ENCODE measurements around the gene DVL2.
A peak's percentile ranks its signal among the peaks of the same experiment; 100 is the strongest.

The DVL2 gene

GRCh38 chr17:7252176-7253043 is 18.1 kb upstream of the DVL2 start, which contains the start of gene ELP5:
ELP5 (plus strand) TSS chr17:7252215; CDS start chr17:7252551, 336 bp downstream.
- peak; percentile 91 for DNase-seq (ENCODE audit: low spot score)
- TF ChIP-seq CTCF (IDR thresholded peaks at IDR 0.05; ENCODE audit: extremely low read depth, missing control alignments): peak; percentile 16

GRCh38 chr17:7251661-7252175 is 17.4 kb upstream of the DVL2 start, which contains the start of gene CTDNEP1:
CTDNEP1 (minus strand) TSS chr17:7251734; CDS start chr17:7251296, 438 bp downstream.
- DNase-seq (ENCODE audit: low spot score): peak; percentile 98
- TF ChIP-seq CTCF (IDR thresholded peaks at IDR 0.05; ENCODE audit: extremely low read depth, missing control alignments): no peak

GRCh38 chr17:7250695-7251627 is 16.6 kb upstream of the DVL2 start:
- no peak for DNase-seq (ENCODE audit: low spot score)
- no peak for TF ChIP-seq CTCF (IDR thresholded peaks at IDR 0.05; ENCODE audit: extremely low read depth, missing control alignments)

GRCh38 chr17:7249830-7250229 is 15.5 kb upstream of the DVL2 start:
- no peak for DNase-seq (ENCODE audit: low spot score)
- no peak for TF ChIP-seq CTCF (IDR thresholded peaks at IDR 0.05; ENCODE audit: extremely low read depth, missing control alignments)

GRCh38 chr17:7249214-7249613 is 14.9 kb upstream of the DVL2 start:
- no peak for DNase-seq (ENCODE audit: low spot score)
- TF ChIP-seq CTCF (IDR thresholded peaks at IDR 0.05; ENCODE audit: extremely low read depth, missing control alignments): no peak

GRCh38 chr17:7248796-7249195 is 14.5 kb upstream of the DVL2 start:
- TF ChIP-seq CTCF (IDR thresholded peaks at IDR 0.05; ENCODE audit: extremely low read depth, missing control alignments): no peak
- no peak for DNase-seq (ENCODE audit: low spot score)

Measured in GM20000 (cell line).